ENCODE results near the gene NQO2. TPM values are rescaled to one million over a fixed set of nuclear protein-coding genes. Genes with fewer than 3 reads are reported as not detected.

The NQO2 gene
- total and polyA plus RNA-seq, 10 of the 15 experiments (the other 5 are each of a cell fraction or from before 2014, with no cell fraction given): 0.55 to 2.6 (median 0.80) TPM

GRCh38 chr6:2968600-2969135 is 31.0 kb upstream of the NQO2 start:
- Histone ChIP-seq H4K20me1 (ENCODE audit: control insufficient read depth, insufficient read depth) (no peaks in the 10 kb centered on the region), H3K79me2 (ENCODE audit: control insufficient read depth, insufficient read depth, low read length) (no peaks in the 10 kb centered on the region), H3K9ac (ENCODE audit: control insufficient read depth, insufficient read depth, low read length) (no peak overlapping the region), H3K4me1 (ENCODE audit: control insufficient read depth, insufficient read depth, low read length) (no peaks in the 10 kb centered on the region), H3K36me3 (ENCODE audit: control insufficient read depth in 2 of 2, insufficient read depth in 2 of 2, low read length in 1 of 2) (no peaks in the 10 kb centered on the region), H3K27me3 (replicated peaks in 1 of 2; ENCODE audit: control insufficient read depth in 2 of 2, insufficient read depth in 2 of 2, low read length in 1 of 2) (peaks cover 3 to 14% of the 10 kb centered on the region in 2 experiments), H3K4me3 (no peak overlapping the region), H3K9me3 (replicated peaks; ENCODE audit: control insufficient read depth, insufficient read depth, low read length) (peaks cover 1% of the 10 kb centered on the region), H2AFZ (ENCODE audit: control insufficient read depth, low read depth, low read length) (no peak overlapping the region), H3K4me2 (ENCODE audit: control insufficient read depth, insufficient read depth) (no peak overlapping the region), H3K27ac (ENCODE audit: control insufficient read depth, insufficient read depth) (no peak overlapping the region)
- ATAC-seq (no peak), FAIRE-seq (no peak), DNase-seq (ENCODE audit: low read depth, low spot score) (no peak)
- in situ Hi-C loops (cut with MboI) (no loop called here), intact Hi-C loops (cut with micrococcal nuclease; ENCODE audit: unreplicated experiment) (no loop called here)
- WGBS (ENCODE audit: insufficient coverage, insufficient replicate concordance, low lambda C conversion rate, missing lambda C conversion rate): 65% methylated on average over 8 of the region's 8 CpGs
- RAD21 ChIA-PET (ENCODE audit: unreplicated experiment): no interaction called here
- no TSS peak for BruUV-seq (replicated peaks)
- CTCF ChIA-PET: interaction anchor here (1.0 kb wide), 1 partner anchor 16 kb away, joined by 3 read pairs; no protein-coding TSS in a partner anchor
- SMC1A ChIA-PET (ENCODE audit: uncharacterized antibody, unreplicated experiment): interaction anchor here (0.9 kb wide), 1 partner anchor 90 kb away, joined by 4 read pairs; no protein-coding TSS in a partner anchor
- POLR2A ChIA-PET: no interaction called here
- TF ChIP-seq BCLAF1 (IDR thresholded peaks at IDR 0.05) (no peak), ZSCAN29 (IDR thresholded peaks at IDR 0.05) (no peak), E2F8 (IDR thresholded peaks at IDR 0.05; ENCODE audit: low read depth, partially characterized antibody) (no peak), NRF1 (conservative IDR thresholded peaks at IDR 0.05; ENCODE audit: low read depth, low read length) (no peak), ZBTB11 (CRISPR knock-in tag; IDR thresholded peaks at IDR 0.05) (no peak), ZNF592 (IDR thresholded peaks at IDR 0.05) (no peak), PAX8 (IDR thresholded peaks at IDR 0.05) (no peak)
